SK-N-SH treated with all-trans-retinoic acid at 6 μM for 48 hours (cell line): ENCODE results near the gene INTS1.

ENCODE experiments used
- ARNTL ChIP-seq: fragments of 450-650 bp; formaldehyde crosslinking; IDR thresholded peaks from 2 replicates; pipeline ENCODE4 v1.5.0; 2020; ENCODE audit warnings: low read depth, mild to moderate bottlenecking, moderate library complexity, borderline replicate concordance
- CREB5 ChIP-seq: fragments of 250-450 bp; sonication (Bioruptor Pico); IDR thresholded peaks from 2 replicates; pipeline ENCODE4 v1.5.1; 2020; ENCODE audit warnings: low read depth, mild to moderate bottlenecking, moderate library complexity
- GLIS3 ChIP-seq: fragments of 250-450 bp; sonication (Bioruptor Pico); IDR thresholded peaks from 2 replicates; pipeline ENCODE4 v1.5.0; 2020; ENCODE audit warnings: mild to moderate bottlenecking, moderate library complexity
- PATZ1 ChIP-seq: fragments of 250-450 bp; sonication (Bioruptor Pico); IDR thresholded peaks from 2 replicates; pipeline ENCODE4 v1.8.0; 2020; ENCODE audit warnings: mild to moderate bottlenecking, moderate library complexity, borderline replicate concordance
- POU6F1 ChIP-seq: fragments of 250-450 bp; sonication (Bioruptor Pico); IDR thresholded peaks from 2 replicates; pipeline ENCODE4 v1.8.0; 2021; ENCODE audit warnings: low read depth, mild to moderate bottlenecking, moderate library complexity, borderline replicate concordance
- RARB ChIP-seq: fragments of 250-450 bp; sonication (Bioruptor Pico); IDR thresholded peaks from 2 replicates; pipeline ENCODE4 v1.8.0; 2021; ENCODE audit warnings: mild to moderate bottlenecking, moderate library complexity
- TOX ChIP-seq: fragments of 250-450 bp; sonication (Bioruptor Pico); IDR thresholded peaks from 2 replicates; pipeline ENCODE4 v1.8.0; 2021; ENCODE audit warnings: mild to moderate bottlenecking, moderate library complexity, borderline replicate concordance
- ZNF70 ChIP-seq: fragments of 450-650 bp; formaldehyde crosslinking; IDR thresholded peaks from 2 replicates; pipeline ENCODE4 v1.5.0; 2020; ENCODE audit warnings: mild to moderate bottlenecking, moderate library complexity
- ZNF8 ChIP-seq: fragments of 450-650 bp; formaldehyde crosslinking; IDR thresholded peaks from 2 replicates; pipeline ENCODE4 v1.5.0; 2020; ENCODE audit warnings: mild to moderate bottlenecking, moderate library complexity

- TF ChIP-seq POU6F1 (CRISPR knock-in tag), result no peak
- no peak for TF ChIP-seq GLIS3 (CRISPR knock-in tag)
- no peak for TF ChIP-seq TOX (CRISPR knock-in tag)
- no peak for TF ChIP-seq CREB5 (CRISPR knock-in tag)
- no peak for TF ChIP-seq ARNTL (CRISPR knock-in tag)
- no peak for TF ChIP-seq ZNF70 (CRISPR knock-in tag)
- no peak for TF ChIP-seq ZNF8 (CRISPR knock-in tag)
- TF ChIP-seq RARB (CRISPR knock-in tag), result no peak
- no peak for TF ChIP-seq PATZ1 (CRISPR knock-in tag)
These were observed 56.5 kb downstream of the INTS1 start for GRCh38 chr7:1447551-1448244.
